Measurements from ENCODE around the gene SPON1. TPM values are rescaled to one million over a fixed set of nuclear protein-coding genes. Genes with fewer than 3 reads are reported as not detected.

Gene SPON1
- total and polyA plus RNA-seq, 2 experiments from 2014 or later = 2.9 to 6.4 TPM

GRCh38 chr11:14305649-14306048 lies 343.1 kb downstream of the SPON1 start:
- TF ChIP-seq ETS1 (IDR thresholded peaks at IDR 0.05) (no peak), CREB1 (CRISPR knock-in tag; IDR thresholded peaks at IDR 0.05; ENCODE audit: low read depth) (no peak)
- Histone ChIP-seq H3K27ac (ENCODE audit: low read depth) (no peak overlapping the region), H3K27me3 (ENCODE audit: insufficient read depth) (no peaks in the 10 kb centered on the region), H3K36me3 (ENCODE audit: insufficient read depth) (no peaks in the 10 kb centered on the region), H4K20me1 (replicated peaks; ENCODE audit: insufficient read depth) (peaks cover 54% of the 10 kb centered on the region), H3K9me2 (ENCODE audit: insufficient read depth) (no peaks in the 10 kb centered on the region), H2AFZ (no peak overlapping the region), H3K4me1 (ENCODE audit: insufficient read depth) (peaks cover 75% of the 10 kb centered on the region), H3K79me2 (replicated peaks; ENCODE audit: insufficient read depth) (peaks cover 99% of the 10 kb centered on the region), H3F3A (replicated peaks; ENCODE audit: low read depth) (no peaks in the 10 kb centered on the region), H3K4me3 (no peak overlapping the region), H3K4me2 (no peak overlapping the region)
- Mint-ChIP-seq H3K4me1 (peaks cover 45% of the 10 kb centered on the region), H3K27ac (no peak overlapping the region), H3K4me3 (no peak overlapping the region), H3K27me3 (ENCODE audit: insufficient read depth, low read depth, poor library complexity) (no peaks in the 10 kb centered on the region), H3K36me3 (ENCODE audit: low read depth) (no peaks in the 10 kb centered on the region; the same call in 2 of the 3 replicates), H3K9me3 (no peaks in the 10 kb centered on the region)
- DNase-seq (ENCODE audit: low spot score) = no peak
- ATAC-seq = no peak

GRCh38 chr11:14306481-14306880 lies 344.0 kb downstream of the SPON1 start:
- ATAC-seq = peak; percentile 76
- Histone ChIP-seq H3K27me3 (ENCODE audit: insufficient read depth) (no peaks in the 10 kb centered on the region), H3K4me1 (ENCODE audit: insufficient read depth) (peaks cover 79% of the 10 kb centered on the region), H3K27ac (ENCODE audit: low read depth) (peak overlapping the region; percentile 73), H3K9me2 (ENCODE audit: insufficient read depth) (no peaks in the 10 kb centered on the region), H3K79me2 (replicated peaks; ENCODE audit: insufficient read depth) (peaks cover 100% of the 10 kb centered on the region), H3K4me3 (no peak overlapping the region), H3F3A (replicated peaks; ENCODE audit: low read depth) (no peaks in the 10 kb centered on the region), H2AFZ (no peak overlapping the region), H3K36me3 (ENCODE audit: insufficient read depth) (no peaks in the 10 kb centered on the region), H3K4me2 (no peak overlapping the region), H4K20me1 (replicated peaks; ENCODE audit: insufficient read depth) (peaks cover 56% of the 10 kb centered on the region)
- H3K27ac Mint-ChIP-seq = 0 out of 2 replicates have a peak overlapping the region, but pooled peaks have one; percentile 7
- peak; percentile 72 for DNase-seq (ENCODE audit: low spot score)
- no peaks in the 10 kb centered on the region; the same call in 2 of the 3 replicates for H3K36me3 Mint-ChIP-seq (ENCODE audit: low read depth)
- H3K27me3 Mint-ChIP-seq (ENCODE audit: insufficient read depth, low read depth, poor library complexity) = no peaks in the 10 kb centered on the region
- TF ChIP-seq JUNB (IDR thresholded peaks at IDR 0.05; ENCODE audit: unreplicated experiment) = no peak
- peak; percentile 46 to 54 for TF ChIP-seq CTCF (conservative IDR thresholded peaks at IDR 0.05; ENCODE audit: low read depth in 2 of 2)
- H3K4me3 Mint-ChIP-seq = no peak overlapping the region
- no peaks in the 10 kb centered on the region for H3K9me3 Mint-ChIP-seq
- peaks cover 45% of the 10 kb centered on the region for H3K4me1 Mint-ChIP-seq

- no peak overlapping the region for H3K4me2 ChIP-seq
- H4K20me1 ChIP-seq (replicated peaks; ENCODE audit: insufficient read depth) = peaks cover 65% of the 10 kb centered on the region
- H3K4me3 ChIP-seq = no peak overlapping the region
- DNase-seq (ENCODE audit: low spot score) (peak; percentile 64), ATAC-seq (peak; percentile 38)
- Mint-ChIP-seq H3K9me3 (no peaks in the 10 kb centered on the region), H3K4me1 (peaks cover 44% of the 10 kb centered on the region), H3K27ac (no peak overlapping the region), H3K27me3 (ENCODE audit: insufficient read depth, low read depth, poor library complexity) (no peaks in the 10 kb centered on the region), H3K36me3 (ENCODE audit: low read depth) (no peaks in the 10 kb centered on the region), H3K4me3 (no peak overlapping the region)
- H3K27me3 ChIP-seq (ENCODE audit: insufficient read depth) = no peaks in the 10 kb centered on the region
- H3K27ac ChIP-seq (ENCODE audit: low read depth) = no peak overlapping the region
- no peaks in the 10 kb centered on the region for H3K36me3 ChIP-seq (ENCODE audit: insufficient read depth)
- no peak for TF ChIP-seq NANOG (IDR thresholded peaks at IDR 0.05; ENCODE audit: borderline replicate concordance)
- TF ChIP-seq CTCF (conservative IDR thresholded peaks at IDR 0.05; ENCODE audit: low read depth in 2 of 2) = peak; percentile 55 to 67
- TF ChIP-seq EZH2phosphoT487 (IDR thresholded peaks at IDR 0.05; ENCODE audit: unreplicated experiment) = no peak
- no peak overlapping the region for H2AFZ ChIP-seq
- H3K4me1 ChIP-seq (ENCODE audit: insufficient read depth) = peaks cover 82% of the 10 kb centered on the region
- H3K79me2 ChIP-seq (replicated peaks; ENCODE audit: insufficient read depth) = peaks cover 100% of the 10 kb centered on the region
- no peaks in the 10 kb centered on the region for H3K9me2 ChIP-seq (ENCODE audit: insufficient read depth)
- H3F3A ChIP-seq (replicated peaks; ENCODE audit: low read depth) = no peaks in the 10 kb centered on the region
Measured at GRCh38 chr11:14308114-14308896, 345.8 kb downstream of the SPON1 start.
